COLO668 (cell line): ENCODE measurements around the gene HSPA12A.
"Not testable (repeated sequence)": the region's sequence is repeated elsewhere in the genome, so short reads cannot be mapped to it uniquely, and the experiment has no call there.

Source experiments
- DNase-seq: peaks from one replicate; lab custom pipeline; 2025; ENCODE audit not compliant: unreplicated experiment; lab: John Stamatoyannopoulos, UW

The HSPA12A gene

GRCh38 chr10:116719804-116720203, 22.6 kb downstream of the HSPA12A start:
- no peak for DNase-seq

DNA sequence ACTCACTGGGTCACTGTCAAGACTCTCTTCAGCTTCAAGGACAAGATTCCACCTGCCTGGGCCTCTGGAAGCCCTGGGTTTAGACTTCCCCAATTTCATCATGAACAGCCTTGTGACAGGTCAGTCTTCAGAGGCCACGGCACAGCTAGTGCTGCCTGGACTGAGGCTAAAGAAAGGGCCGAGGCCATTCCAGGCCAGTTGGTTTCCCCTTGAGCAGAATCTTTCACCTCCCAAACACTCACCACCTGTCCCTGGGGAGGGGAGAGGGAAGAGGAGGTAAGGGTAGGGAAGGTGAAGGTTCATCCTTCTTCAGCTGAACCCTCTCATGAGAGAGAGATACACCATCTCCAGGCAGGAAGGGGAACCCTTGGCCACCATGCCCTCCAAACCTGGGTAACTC, 24.3 kb downstream of the HSPA12A start:
- no peak for DNase-seq

DNA sequence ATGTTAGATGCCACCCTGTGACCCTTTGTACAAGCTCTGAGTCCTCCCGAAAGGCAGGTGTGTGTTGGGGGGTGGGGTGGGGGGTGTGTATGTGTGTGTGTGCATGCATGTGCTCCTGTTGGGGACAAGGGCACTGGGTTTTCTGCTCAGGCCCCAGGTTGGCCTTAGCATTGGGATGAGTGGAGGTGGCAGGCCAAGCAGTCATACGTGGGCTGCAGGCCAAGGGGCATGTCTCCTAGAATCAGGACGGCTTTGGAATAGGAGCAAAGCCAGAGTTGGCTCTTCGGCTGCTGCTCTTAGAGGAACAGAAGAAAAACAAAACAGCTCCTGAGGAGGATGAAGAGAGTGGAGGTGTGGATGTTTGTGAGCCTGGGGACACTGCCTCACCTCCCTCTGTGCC, 26.0 kb downstream of the HSPA12A start:
- DNase-seq = no peak

- DNase-seq = no peak
Observed at GRCh38 chr10:116715839-116716377, 26.5 kb downstream of the HSPA12A start.

DNA sequence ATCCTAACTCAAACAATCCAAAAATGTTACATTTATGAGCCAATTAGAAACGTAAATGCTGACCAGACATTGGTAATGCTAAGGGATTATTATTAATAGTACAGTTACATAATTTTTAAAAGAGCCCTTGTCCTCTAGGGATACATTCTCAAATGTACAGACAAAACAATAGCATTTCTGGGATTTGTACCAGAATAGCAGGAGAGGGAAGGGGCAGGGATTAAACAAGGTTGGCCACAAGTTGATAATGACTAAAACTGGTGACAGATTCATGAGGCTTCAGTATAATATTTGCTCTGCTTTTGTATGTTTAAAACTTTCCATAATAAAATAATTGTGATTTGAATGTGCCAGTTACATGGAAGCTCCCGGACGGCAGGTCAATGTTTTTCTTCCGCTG, 27.0 kb downstream of the HSPA12A start:
- no peak for DNase-seq

DNA sequence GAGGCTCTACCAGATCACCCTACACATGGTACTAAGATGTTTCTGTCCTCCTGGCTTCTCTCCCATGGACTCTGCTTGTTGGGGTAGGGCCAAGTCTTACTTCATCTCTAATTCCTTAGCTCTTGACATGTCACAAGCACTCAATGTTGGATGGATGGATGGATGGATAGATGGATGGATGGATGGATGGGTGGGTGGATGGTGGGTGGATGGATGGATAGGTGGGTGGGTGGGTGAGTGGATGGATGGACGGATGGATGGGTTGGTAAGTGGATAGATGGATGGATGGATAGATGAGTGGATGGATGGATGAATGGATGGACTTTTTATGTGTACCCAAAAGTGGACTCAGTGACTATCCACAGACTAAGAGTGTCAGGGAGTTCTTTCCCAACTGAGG, 28.5 kb downstream of the HSPA12A start:
- DNase-seq = no peak

- DNase-seq = no peak
Observed at GRCh38 chr10:116712989-116713543, 29.3 kb downstream of the HSPA12A start.

GRCh38 chr10:116712519-116712918, 29.8 kb downstream of the HSPA12A start:
- DNase-seq = no peak

GRCh38 chr10:116711803-116712202, 30.6 kb downstream of the HSPA12A start:
- DNase-seq = not testable (repeated sequence)

DNA sequence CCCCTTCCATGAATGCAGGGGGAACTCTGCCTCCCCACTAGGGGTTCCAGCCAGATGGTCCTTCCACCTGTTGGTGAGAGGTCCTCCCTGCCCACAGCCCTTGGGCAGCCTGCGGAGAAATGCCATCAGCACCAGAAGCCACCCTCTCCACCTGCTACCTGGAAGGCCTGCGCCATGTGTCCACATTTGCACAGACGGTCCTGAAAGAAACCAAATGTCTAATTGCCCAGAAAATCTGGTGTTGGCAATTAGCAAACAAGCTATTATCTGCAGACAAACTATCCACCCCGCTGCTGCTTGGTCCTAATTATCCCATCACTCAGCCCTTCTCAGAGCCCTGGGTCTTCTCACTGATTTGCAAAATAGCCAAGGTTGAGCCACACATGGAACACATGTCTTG, 32.3 kb downstream of the HSPA12A start:
- DNase-seq = no peak

DNA sequence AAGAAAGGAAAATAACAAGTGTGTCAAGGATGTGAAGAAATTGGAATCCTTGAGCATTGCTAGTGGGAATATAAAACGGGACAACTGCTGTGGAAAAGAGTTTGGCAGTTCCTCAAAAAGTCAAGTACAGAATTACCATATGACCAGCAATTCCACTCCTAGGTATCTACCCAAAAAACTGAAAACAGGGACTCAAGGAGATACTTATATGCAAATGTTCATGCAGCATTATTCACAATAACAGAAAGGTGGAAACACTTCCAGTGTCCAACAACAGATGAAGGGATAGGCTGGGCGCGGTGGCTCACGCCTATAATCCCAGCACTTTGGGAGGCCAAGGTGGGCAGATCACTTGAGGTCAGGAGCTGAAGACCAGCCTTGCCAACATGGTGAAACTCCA, 33.5 kb downstream of the HSPA12A start:
- DNase-seq = no peak

DNA sequence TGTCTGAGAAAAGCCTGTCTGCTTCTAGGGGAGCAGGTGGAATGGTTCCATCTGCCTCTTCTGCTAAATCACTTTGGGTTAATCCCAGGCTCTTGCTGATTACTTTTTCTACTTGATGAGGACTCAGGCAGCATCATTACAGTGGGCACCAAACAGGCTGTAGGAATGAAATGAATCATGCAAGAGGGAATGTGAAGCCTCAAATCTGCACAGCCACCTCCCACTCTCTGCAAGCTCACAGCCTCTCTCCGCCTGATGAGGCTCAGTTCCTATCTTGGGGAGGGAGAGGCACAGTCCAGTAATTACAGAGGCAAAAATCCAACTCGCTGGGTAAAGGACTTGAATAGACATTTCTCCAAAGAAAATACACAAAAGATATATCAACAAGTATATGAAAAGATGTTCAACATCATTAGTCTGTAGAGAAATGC, 34.0 kb downstream of the HSPA12A start:
- DNase-seq = no peak

- DNase-seq = no peak
Observed at GRCh38 chr10:116707981-116708380, 34.4 kb downstream of the HSPA12A start.

DNA sequence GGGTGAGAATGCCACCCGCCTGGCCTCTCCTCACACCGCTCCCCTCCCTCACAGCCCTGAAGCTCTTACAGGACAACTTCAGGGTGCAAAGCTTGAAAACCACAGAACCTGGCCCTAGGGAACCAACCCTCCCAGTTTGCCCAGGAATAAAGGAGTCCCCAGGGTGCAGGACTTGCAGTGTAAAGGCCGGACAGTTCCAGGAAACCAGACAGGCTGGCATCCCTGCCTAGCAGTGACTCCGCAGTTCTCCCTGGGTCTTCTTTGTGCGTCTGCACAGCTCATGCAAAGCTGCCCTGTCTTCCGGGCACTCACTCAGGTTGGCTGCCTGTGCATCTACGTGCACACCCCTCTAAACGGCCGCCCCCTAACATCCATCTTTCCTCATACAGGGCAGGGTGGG, 36.1 kb downstream of the HSPA12A start:
- DNase-seq = no peak

GRCh38 chr10:116705498-116705897, 36.9 kb downstream of the HSPA12A start:
- DNase-seq = no peak

GRCh38 chr10:116704926-116705325, 37.4 kb downstream of the HSPA12A start:
- DNase-seq = no peak

DNA sequence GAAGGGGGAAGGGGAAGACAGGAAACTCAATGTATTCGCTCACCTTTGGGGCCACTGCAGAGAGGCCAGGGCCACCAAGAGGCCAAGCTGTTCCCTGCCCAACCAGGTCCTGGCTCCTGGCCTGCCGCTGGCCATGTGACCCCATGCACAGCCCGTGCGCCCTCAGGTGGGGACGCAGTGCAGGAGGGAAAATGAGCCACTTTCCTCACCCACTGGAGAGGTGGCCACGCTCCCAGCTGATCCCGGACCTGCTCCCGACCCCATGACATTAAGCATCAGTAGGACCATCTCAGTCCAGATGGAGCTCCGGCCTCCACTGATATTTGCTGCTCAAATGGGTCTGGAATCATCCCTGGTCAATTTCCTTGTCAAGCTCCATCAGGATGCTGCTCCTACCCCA, 40.2 kb downstream of the HSPA12A start:
- no peak for DNase-seq

DNA sequence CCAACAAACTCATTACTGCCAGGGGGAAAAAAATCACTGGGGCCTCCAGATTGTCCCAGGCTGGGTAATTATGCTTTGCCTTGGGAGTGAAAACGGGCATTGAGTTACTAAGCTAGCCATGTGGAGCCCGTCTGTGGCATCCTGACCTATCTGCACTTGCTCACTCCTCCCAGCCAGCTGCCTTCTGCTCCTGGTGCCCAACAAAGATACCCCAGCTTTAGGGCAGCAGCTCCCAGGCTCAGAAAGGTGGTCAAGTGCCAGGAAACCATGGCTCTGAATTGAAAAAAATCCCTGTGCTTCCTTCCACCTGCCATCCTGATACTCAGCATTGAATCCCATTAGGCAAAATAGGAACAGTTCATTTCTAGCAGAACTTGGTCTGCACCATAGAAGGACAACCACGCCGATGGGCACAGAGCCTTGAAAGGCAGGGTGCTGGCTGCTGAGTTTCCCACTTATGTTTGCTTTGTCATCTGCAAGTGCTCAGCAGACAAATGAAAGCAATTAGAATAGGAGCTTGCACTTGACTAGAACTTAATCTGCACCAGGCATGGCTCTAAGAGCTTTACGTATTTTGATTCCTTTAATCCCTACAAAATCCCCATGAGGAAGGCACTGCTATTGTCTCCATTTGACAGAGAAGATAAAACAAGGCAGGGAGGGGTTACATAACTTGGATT, 42.8 kb downstream of the HSPA12A start:
- DNase-seq = no peak

- no peak for DNase-seq
Observed at GRCh38 chr10:116699049-116699448, 43.3 kb downstream of the HSPA12A start.

- no peak for DNase-seq
Observed at GRCh38 chr10:116698364-116698763, 44.0 kb downstream of the HSPA12A start.

DNA sequence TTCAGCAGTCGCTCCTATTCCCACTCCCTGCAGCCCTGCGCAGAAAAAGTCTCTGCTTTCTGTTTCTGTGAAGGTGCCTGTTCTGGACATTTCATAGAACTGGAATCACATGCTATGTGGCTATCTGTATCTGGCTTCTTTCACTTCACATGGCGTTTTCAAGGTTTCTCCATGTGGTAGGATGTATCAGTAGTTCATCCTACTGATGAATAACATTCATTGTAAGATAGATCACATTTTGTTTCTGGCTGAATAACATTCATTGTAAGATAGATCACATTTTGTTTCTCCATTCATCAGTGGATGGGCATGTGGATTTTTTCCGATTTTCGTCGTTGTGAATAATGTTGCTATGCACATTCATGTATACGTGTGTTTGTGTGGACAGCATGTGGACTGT, 44.5 kb downstream of the HSPA12A start:
- no peak for DNase-seq

- no peak for DNase-seq
Observed at GRCh38 chr10:116696919-116697318, 45.4 kb downstream of the HSPA12A start.

- no peak for DNase-seq
Observed at GRCh38 chr10:116694927-116695268, 47.5 kb downstream of the HSPA12A start.
